GM12878 (cell line): ENCODE measurements around the gene ADM. TPM values are rescaled to one million over a fixed set of nuclear protein-coding genes. Genes with fewer than 3 reads are reported as not detected.

Source experiments
- BMI1 ChIP-seq: fragments of 450-650 bp; IDR thresholded peaks from 2 replicates; pipeline ENCODE4 v1.6.1; 2016; ENCODE audit warnings: mild to moderate bottlenecking, moderate library complexity, borderline replicate concordance
- CBX3 ChIP-seq: fragments of 200-600 bp; sonication (generic); IDR thresholded peaks from 2 replicates; pipeline ENCODE4 v1.6.1; 2016; ENCODE audit warnings: low read depth, borderline replicate concordance
- CHD1 ChIP-seq: IDR thresholded peaks from 2 replicates; pipeline ENCODE4 v1.6.1; 2012; ENCODE audit warnings: low read depth, low read length, improper control_type of control experiment
- FOXK2 ChIP-seq: fragments of 450-650 bp; IDR thresholded peaks from 2 replicates; pipeline ENCODE4 v1.6.1; 2017; ENCODE audit warnings: mild to moderate bottlenecking, moderate library complexity
- HDAC2 ChIP-seq: fragments of 200-600 bp; sonication (generic); IDR thresholded peaks from 2 replicates; pipeline ENCODE4 v1.6.1; 2017
- HDGF ChIP-seq: fragments of 450-650 bp; IDR thresholded peaks from 2 replicates; pipeline ENCODE4 v1.6.1; 2016; ENCODE audit warnings: antibody characterized with exemption
- KLF5 ChIP-seq: fragments of 450-650 bp; IDR thresholded peaks from 2 replicates; pipeline ENCODE4 v1.6.1; 2014; ENCODE audit warnings: mild to moderate bottlenecking; ENCODE audit not compliant: partially characterized antibody
- MAX ChIP-seq: IDR thresholded peaks from 2 replicates; pipeline ENCODE4 v1.6.1; 2012; ENCODE audit warnings: low read depth, low read length, improper control_type of control experiment
- NBN ChIP-seq: fragments of 450-650 bp; IDR thresholded peaks from 2 replicates; pipeline ENCODE4 v1.6.1; 2016
- NR2C1 ChIP-seq: fragments of 450-650 bp; IDR thresholded peaks from 2 replicates; pipeline ENCODE4 v1.6.1; 2017; ENCODE audit warnings: antibody characterized with exemption, mild to moderate bottlenecking, moderate library complexity
- NR2C2 ChIP-seq: IDR thresholded peaks from 2 replicates; pipeline ENCODE4 v1.6.1; 2011; ENCODE audit warnings: borderline replicate concordance, low read depth; ENCODE audit not compliant: control insufficient read depth, insufficient read length
- PAX5 ChIP-seq: IDR thresholded peaks from 2 replicates; pipeline ENCODE4 v1.6.1; 2011; ENCODE audit warnings: low read depth, low read length, borderline replicate concordance
- POLR2AphosphoS2 ChIP-seq: IDR thresholded peaks from 2 replicates; pipeline ENCODE4 v1.6.1; 2011; ENCODE audit warnings: low read depth, mild to moderate bottlenecking, low read length, improper control_type of control experiment, moderate library complexity
- POU2F2 ChIP-seq: IDR thresholded peaks from 3 replicates; pipeline ENCODE4 v1.6.1; 2011; ENCODE audit warnings: low read depth, mild to moderate bottlenecking, low read length, borderline replicate concordance
- SKIL ChIP-seq: fragments of 450-650 bp; IDR thresholded peaks from 2 replicates; pipeline ENCODE4 v1.6.1; 2017; ENCODE audit warnings: mild to moderate bottlenecking, low read depth, inconsistent platforms; ENCODE audit not compliant: poor library complexity, severe bottlenecking
- SUPT20H ChIP-seq: IDR thresholded peaks from 2 replicates; pipeline ENCODE4 v1.6.1; 2011; ENCODE audit warnings: low read depth, mild to moderate bottlenecking, low read length, moderate library complexity, borderline replicate concordance; ENCODE audit not compliant: control insufficient read depth
- USF2 ChIP-seq: IDR thresholded peaks from 2 replicates; pipeline ENCODE4 v1.6.1; 2011; ENCODE audit warnings: low read depth, low read length, improper control_type of control experiment, borderline replicate concordance
- ZZZ3 ChIP-seq: IDR thresholded peaks from 2 replicates; pipeline ENCODE4 v1.6.1; 2011; ENCODE audit warnings: low read depth; ENCODE audit not compliant: control insufficient read depth, insufficient read length
- polyA plus RNA-seq, 11 experiments: library from polyadenylated mRNA; depleted of rRNA in 4 of 11; unstranded in 6 of 11; stranded (reverse) in 5 of 11; fragments of >200 nt; fragmentation: Nextera tagmentation in 4 of 11; fragmentation: Illumina TruSeq in 1 of 11; extraction: Ambion mirVana in 4 of 11; extraction: Trizol in 1 of 11; gene quantifications; 1 replicate in 1 of 11; 2 replicates in 10 of 11; pipeline versions ENCODE4 v1.2.1 to v1.2.3, GENCODE V29; 2011 to 2016; ENCODE audit warnings: inconsistent platforms in 2 of 11, missing spikeins in 2 of 11, low read depth in 1 of 11
- total RNA-seq, 4 experiments: library from RNA; depleted of rRNA in 3 of 4; stranded (reverse); fragments of >200 nt in 3 of 4; fragmentation: Illumina TruSeq in 1 of 4; extraction: Trizol in 1 of 4; gene quantifications; 2 replicates each; pipeline versions ENCODE4 v1.2.1 to v1.2.3, GENCODE V29; 2013 to 2021
- TF ChIP-seq, protein P1 (sequence below): IDR thresholded peaks from 2 replicates; pipeline ENCODE4 v1.6.1; 2012; ENCODE audit warnings: mild to moderate bottlenecking, low read depth, low read length
- TF ChIP-seq, protein P2 (sequence below): fragments of 450-650 bp; IDR thresholded peaks from 2 replicates; pipeline ENCODE4 v1.6.1; 2018; ENCODE audit warnings: borderline replicate concordance, mild to moderate bottlenecking; ENCODE audit not compliant: partially characterized antibody

Gene ADM
- total and polyA plus RNA-seq, 10 of the 15 experiments (the other 5 are each of a cell fraction or from before 2014, with no cell fraction given): 0.11 to 4.2 (median 0.21) TPM; not detected in 7

GRCh38 chr11:10317151-10317755 lies 12.4 kb downstream of the ADM start (continued):
- TF ChIP-seq, protein P1, sequence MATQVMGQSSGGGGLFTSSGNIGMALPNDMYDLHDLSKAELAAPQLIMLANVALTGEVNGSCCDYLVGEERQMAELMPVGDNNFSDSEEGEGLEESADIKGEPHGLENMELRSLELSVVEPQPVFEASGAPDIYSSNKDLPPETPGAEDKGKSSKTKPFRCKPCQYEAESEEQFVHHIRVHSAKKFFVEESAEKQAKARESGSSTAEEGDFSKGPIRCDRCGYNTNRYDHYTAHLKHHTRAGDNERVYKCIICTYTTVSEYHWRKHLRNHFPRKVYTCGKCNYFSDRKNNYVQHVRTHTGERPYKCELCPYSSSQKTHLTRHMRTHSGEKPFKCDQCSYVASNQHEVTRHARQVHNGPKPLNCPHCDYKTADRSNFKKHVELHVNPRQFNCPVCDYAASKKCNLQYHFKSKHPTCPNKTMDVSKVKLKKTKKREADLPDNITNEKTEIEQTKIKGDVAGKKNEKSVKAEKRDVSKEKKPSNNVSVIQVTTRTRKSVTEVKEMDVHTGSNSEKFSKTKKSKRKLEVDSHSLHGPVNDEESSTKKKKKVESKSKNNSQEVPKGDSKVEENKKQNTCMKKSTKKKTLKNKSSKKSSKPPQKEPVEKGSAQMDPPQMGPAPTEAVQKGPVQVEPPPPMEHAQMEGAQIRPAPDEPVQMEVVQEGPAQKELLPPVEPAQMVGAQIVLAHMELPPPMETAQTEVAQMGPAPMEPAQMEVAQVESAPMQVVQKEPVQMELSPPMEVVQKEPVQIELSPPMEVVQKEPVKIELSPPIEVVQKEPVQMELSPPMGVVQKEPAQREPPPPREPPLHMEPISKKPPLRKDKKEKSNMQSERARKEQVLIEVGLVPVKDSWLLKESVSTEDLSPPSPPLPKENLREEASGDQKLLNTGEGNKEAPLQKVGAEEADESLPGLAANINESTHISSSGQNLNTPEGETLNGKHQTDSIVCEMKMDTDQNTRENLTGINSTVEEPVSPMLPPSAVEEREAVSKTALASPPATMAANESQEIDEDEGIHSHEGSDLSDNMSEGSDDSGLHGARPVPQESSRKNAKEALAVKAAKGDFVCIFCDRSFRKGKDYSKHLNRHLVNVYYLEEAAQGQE: no peak
- no peak for TF ChIP-seq NR2C2
- no peak for TF ChIP-seq BMI1
- no peak for TF ChIP-seq HDAC2
- no peak for TF ChIP-seq PAX5
- no peak for TF ChIP-seq CHD1
- no peak for TF ChIP-seq HDGF
- no peak for TF ChIP-seq CBX3
- no peak for TF ChIP-seq MAX
- TF ChIP-seq SKIL: no peak
- no peak for TF ChIP-seq FOXK2
- TF ChIP-seq USF2: no peak
- TF ChIP-seq POLR2AphosphoS2: no peak
- no peak for TF ChIP-seq KLF5
- TF ChIP-seq, protein P2, sequence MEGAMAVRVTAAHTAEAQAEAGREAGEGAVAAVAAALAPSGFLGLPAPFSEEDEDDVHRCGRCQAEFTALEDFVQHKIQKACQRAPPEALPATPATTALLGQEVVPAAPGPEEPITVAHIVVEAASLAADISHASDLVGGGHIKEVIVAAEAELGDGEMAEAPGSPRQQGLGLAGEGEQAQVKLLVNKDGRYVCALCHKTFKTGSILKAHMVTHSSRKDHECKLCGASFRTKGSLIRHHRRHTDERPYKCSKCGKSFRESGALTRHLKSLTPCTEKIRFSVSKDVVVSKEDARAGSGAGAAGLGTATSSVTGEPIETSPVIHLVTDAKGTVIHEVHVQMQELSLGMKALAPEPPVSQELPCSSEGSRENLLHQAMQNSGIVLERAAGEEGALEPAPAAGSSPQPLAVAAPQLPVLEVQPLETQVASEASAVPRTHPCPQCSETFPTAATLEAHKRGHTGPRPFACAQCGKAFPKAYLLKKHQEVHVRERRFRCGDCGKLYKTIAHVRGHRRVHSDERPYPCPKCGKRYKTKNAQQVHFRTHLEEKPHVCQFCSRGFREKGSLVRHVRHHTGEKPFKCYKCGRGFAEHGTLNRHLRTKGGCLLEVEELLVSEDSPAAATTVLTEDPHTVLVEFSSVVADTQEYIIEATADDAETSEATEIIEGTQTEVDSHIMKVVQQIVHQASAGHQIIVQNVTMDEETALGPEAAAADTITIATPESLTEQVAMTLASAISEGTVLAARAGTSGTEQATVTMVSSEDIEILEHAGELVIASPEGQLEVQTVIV: no peak
- TF ChIP-seq ZZZ3: no peak
- no peak for TF ChIP-seq NBN
- TF ChIP-seq NR2C1: no peak
- no peak for TF ChIP-seq POU2F2
- TF ChIP-seq SUPT20H: no peak
